Liver (tissue), 3 donors: ENCODE data around the gene ENTPD8.
"Not testable (repeated sequence)": the region's sequence is repeated elsewhere in the genome, so short reads cannot be mapped to it uniquely, and the experiment has no call there.

ENCODE experiments used
- HNF4A ChIP-seq, 2 donors: conservative IDR thresholded peaks; 2 replicates each; pipeline ENCODE4 v1.6.1; 2016; ENCODE audit warnings: antibody characterized with exemption in 2 of 2, mild to moderate bottlenecking in 2 of 2
- JUND ChIP-seq, 2 donors: IDR thresholded peaks; 2 replicates each; pipeline ENCODE4 v1.6.1; 2016; ENCODE audit warnings: antibody characterized with exemption in 2 of 2
- RAD21 ChIP-seq, 2 donors: IDR thresholded peaks; 2 replicates each; pipeline ENCODE4 v1.6.1; 2016; ENCODE audit warnings: antibody characterized with exemption in 2 of 2, mild to moderate bottlenecking in 2 of 2
- REST ChIP-seq: IDR thresholded peaks from 2 replicates; pipeline ENCODE4 v1.6.1; 2016; ENCODE audit warnings: antibody characterized with exemption, mild to moderate bottlenecking
- SP1 ChIP-seq: IDR thresholded peaks from 2 replicates; pipeline ENCODE4 v1.6.1; 2018; ENCODE audit warnings: antibody characterized with exemption, mild to moderate bottlenecking
- TAF1 ChIP-seq: conservative IDR thresholded peaks from 2 replicates; pipeline ENCODE4 v1.6.1; 2016; ENCODE audit warnings: antibody characterized with exemption, mild to moderate bottlenecking
- YY1 ChIP-seq: IDR thresholded peaks from 2 replicates; pipeline ENCODE4 v1.6.1; 2016; ENCODE audit warnings: antibody characterized with exemption, mild to moderate bottlenecking
- ZBTB33 ChIP-seq: IDR thresholded peaks from 2 replicates; pipeline ENCODE4 v1.6.1; 2016; ENCODE audit warnings: antibody characterized with exemption
- TF ChIP-seq, protein P1 (sequence below): fragments of 150-350 bp; IDR thresholded peaks from 2 replicates; pipeline ENCODE4 v1.5.1; 2017; ENCODE audit warnings: improper control_type of control experiment, low read depth, low read length; ENCODE audit not compliant: missing input control
- TF ChIP-seq, protein P2 (sequence below): IDR thresholded peaks from 2 replicates; pipeline ENCODE4 v1.6.1; 2016; ENCODE audit warnings: antibody characterized with exemption
- donor health status: healthy.
- donor health status: healthy.

GRCh38 chr9:137410236-137410890 lies 30.8 kb downstream of the ENTPD8 start:
- TF ChIP-seq, protein P1, sequence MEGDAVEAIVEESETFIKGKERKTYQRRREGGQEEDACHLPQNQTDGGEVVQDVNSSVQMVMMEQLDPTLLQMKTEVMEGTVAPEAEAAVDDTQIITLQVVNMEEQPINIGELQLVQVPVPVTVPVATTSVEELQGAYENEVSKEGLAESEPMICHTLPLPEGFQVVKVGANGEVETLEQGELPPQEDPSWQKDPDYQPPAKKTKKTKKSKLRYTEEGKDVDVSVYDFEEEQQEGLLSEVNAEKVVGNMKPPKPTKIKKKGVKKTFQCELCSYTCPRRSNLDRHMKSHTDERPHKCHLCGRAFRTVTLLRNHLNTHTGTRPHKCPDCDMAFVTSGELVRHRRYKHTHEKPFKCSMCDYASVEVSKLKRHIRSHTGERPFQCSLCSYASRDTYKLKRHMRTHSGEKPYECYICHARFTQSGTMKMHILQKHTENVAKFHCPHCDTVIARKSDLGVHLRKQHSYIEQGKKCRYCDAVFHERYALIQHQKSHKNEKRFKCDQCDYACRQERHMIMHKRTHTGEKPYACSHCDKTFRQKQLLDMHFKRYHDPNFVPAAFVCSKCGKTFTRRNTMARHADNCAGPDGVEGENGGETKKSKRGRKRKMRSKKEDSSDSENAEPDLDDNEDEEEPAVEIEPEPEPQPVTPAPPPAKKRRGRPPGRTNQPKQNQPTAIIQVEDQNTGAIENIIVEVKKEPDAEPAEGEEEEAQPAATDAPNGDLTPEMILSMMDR: not testable (repeated sequence)
- TF ChIP-seq HNF4A (conservative IDR thresholded peaks at IDR 0.05); REST; YY1; TAF1; ZBTB33; RAD21 (IDR thresholded peaks at IDR 0.05); JUND (IDR thresholded peaks at IDR 0.05); SP1: not testable (repeated sequence)
- TF ChIP-seq, protein P2, sequence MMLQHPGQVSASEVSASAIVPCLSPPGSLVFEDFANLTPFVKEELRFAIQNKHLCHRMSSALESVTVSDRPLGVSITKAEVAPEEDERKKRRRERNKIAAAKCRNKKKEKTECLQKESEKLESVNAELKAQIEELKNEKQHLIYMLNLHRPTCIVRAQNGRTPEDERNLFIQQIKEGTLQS: not testable (repeated sequence)
